Immature natural killer cell (primary cell): ENCODE results near the gene UBE2E2. TPM values are rescaled to one million over a fixed set of nuclear protein-coding genes. Genes with fewer than 3 reads are reported as not detected.

Experiments
- DNase-seq, 3 donors: peaks; one replicate each; pipeline ENCODE4 v3.0.0; 2022; ENCODE audit warnings: mixed read lengths in 1 of 3
- H3K27ac Mint-ChIP-seq, 6 donors: one replicate each; pipeline ENCODE4 v1.8.0; 2020; ENCODE audit warnings: mixed read lengths in 6 of 6, mild to moderate bottlenecking in 5 of 6, inconsistent platforms in 4 of 6, moderate library complexity in 3 of 6
- H3K27me3 Mint-ChIP-seq, 3 donors: one replicate each; pipeline ENCODE4 v1.8.0; 2020 to 2021; ENCODE audit warnings: low read depth in 3 of 3, mild to moderate bottlenecking in 3 of 3, mixed read lengths in 3 of 3, moderate library complexity in 3 of 3, inconsistent platforms in 1 of 3
- H3K36me3 Mint-ChIP-seq, 3 donors: one replicate each; pipeline ENCODE4 v1.8.0; 2020; ENCODE audit warnings: mixed read lengths in 3 of 3, inconsistent platforms in 2 of 3, mild to moderate bottlenecking in 2 of 3
- H3K4me1 Mint-ChIP-seq, 2 donors: one replicate each; pipeline ENCODE4 v1.8.0; 2020; ENCODE audit warnings: inconsistent platforms in 2 of 2, mild to moderate bottlenecking in 2 of 2, mixed read lengths in 2 of 2, moderate library complexity in 1 of 2
- H3K4me3 Mint-ChIP-seq, 5 donors: one replicate each; pipeline ENCODE4 v1.8.0; 2020; ENCODE audit warnings: mild to moderate bottlenecking in 5 of 5, mixed read lengths in 5 of 5, inconsistent platforms in 3 of 5, moderate library complexity in 3 of 5
- H3K9me3 Mint-ChIP-seq, 6 donors: one replicate each; pipeline ENCODE4 v1.8.0; 2020; ENCODE audit warnings: mild to moderate bottlenecking in 6 of 6, mixed read lengths in 6 of 6, inconsistent platforms in 4 of 6, moderate library complexity in 3 of 6
- polyA plus RNA-seq, 3 donors: library from polyadenylated mRNA; unstranded; fragments of 300-500 nt; fragmentation: Illumina TruSeq; gene quantifications; one replicate each; pipeline ENCODE4 v1.2.3, GENCODE V29; 2021

The UBE2E2 gene
- polyA plus RNA-seq, 3 donors from 2014 or later = 1.8 to 12.9 (median 5.0) TPM

DNA sequence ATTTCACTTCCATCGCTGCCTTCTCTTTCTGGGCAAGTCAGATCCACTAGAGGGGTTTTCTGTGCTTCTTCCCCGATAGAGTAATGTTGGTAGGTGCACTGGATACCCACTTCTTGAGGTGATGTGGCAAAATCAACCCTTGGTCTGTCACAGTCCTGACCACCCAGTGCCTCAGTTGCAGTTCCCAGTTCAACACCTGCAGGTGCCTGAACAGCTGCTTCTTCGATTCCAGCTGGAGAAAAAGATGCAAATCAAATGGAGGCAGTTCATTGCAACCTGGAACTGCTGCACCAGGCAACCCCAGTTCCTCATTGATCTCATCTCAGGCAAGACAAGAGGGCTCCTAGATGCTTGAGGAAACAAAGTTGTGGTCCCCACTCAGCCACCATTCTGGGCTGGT is 186.6 kb downstream of the UBE2E2 start:
- H3K4me1 Mint-ChIP-seq = no peaks in the 10 kb centered on the region
- H3K4me3 Mint-ChIP-seq = no peak overlapping the region
- H3K27ac Mint-ChIP-seq = no peak overlapping the region
- no peaks in the 10 kb centered on the region for H3K27me3 Mint-ChIP-seq
- DNase-seq = no peak
- peaks cover 0 to 1% (median 0%) of the 10 kb centered on the region in 6 donors for H3K9me3 Mint-ChIP-seq
- no peaks in the 10 kb centered on the region for H3K36me3 Mint-ChIP-seq

DNA sequence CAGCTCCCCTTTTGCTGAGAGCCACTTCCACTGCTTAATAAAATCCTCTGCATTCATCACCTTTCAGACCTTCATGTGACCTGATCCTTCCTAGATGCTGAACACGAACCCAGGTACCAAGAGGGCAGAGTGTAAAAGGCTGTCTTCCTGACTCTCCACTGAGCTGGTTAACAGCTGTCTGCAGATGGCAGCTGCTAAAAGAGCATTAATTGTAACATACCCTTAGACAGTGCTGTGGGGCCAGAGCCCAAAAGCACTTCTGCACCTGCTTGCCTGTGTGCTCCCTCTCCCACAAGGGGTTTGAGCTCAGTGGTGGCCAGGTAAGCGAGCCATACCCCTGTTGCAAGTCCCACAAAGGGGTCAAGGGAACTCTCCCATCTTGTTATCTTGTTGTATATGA is 187.3 kb downstream of the UBE2E2 start:
- Mint-ChIP-seq H3K36me3 (no peaks in the 10 kb centered on the region), H3K27me3 (no peaks in the 10 kb centered on the region), H3K27ac (no peak overlapping the region), H3K4me1 (no peaks in the 10 kb centered on the region), H3K4me3 (no peak overlapping the region), H3K9me3 (peaks cover 0 to 1% (median 0%) of the 10 kb centered on the region in 6 donors)
- no peak for DNase-seq

- no peak overlapping the region for H3K4me3 Mint-ChIP-seq
- no peaks in the 10 kb centered on the region for H3K36me3 Mint-ChIP-seq
- no peaks in the 10 kb centered on the region for H3K4me1 Mint-ChIP-seq
- H3K27me3 Mint-ChIP-seq = no peaks in the 10 kb centered on the region
- H3K9me3 Mint-ChIP-seq = peaks cover 0 to 1% (median 0%) of the 10 kb centered on the region in 6 donors
- H3K27ac Mint-ChIP-seq = no peak overlapping the region
- DNase-seq = no peak
These were observed 187.9 kb downstream of the UBE2E2 start for GRCh38 chr3:23390989-23391553.

GRCh38 chr3:23395115-23395514 is 192.0 kb downstream of the UBE2E2 start:
- Mint-ChIP-seq H3K4me3 (no peak overlapping the region), H3K9me3 (peaks cover 0 to 2% (median 0%) of the 10 kb centered on the region in 6 donors), H3K36me3 (no peaks in the 10 kb centered on the region), H3K4me1 (no peaks in the 10 kb centered on the region), H3K27me3 (peaks cover 0 to 4% (median 0%) of the 10 kb centered on the region in 3 donors), H3K27ac (no peak overlapping the region)
- DNase-seq = no peak

DNA sequence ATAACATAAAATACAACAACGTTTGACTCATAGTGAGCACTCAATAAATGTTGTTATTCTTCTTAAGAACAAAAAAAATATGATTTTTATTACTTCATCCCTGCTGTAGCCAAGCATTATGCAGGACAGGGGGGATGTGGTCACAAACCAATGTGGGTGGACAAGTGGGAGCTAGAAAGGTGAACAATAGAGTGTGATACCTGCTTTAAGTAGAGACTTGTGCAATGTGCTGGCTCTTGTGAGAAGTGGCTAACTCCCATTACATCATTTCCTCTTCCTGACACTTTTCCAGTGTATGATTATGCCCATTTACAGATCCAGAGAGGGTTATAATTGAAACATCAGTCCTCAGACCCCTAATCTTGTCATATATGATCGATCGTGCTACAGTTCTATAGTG is 193.6 kb downstream of the UBE2E2 start:
- H3K4me1 Mint-ChIP-seq = no peaks in the 10 kb centered on the region
- H3K9me3 Mint-ChIP-seq = peaks cover 0 to 1% (median 0%) of the 10 kb centered on the region in 6 donors
- H3K27ac Mint-ChIP-seq = no peak overlapping the region
- peaks cover 0 to 4% (median 2%) of the 10 kb centered on the region in 3 donors for H3K27me3 Mint-ChIP-seq
- DNase-seq = no peak
- H3K36me3 Mint-ChIP-seq = no peaks in the 10 kb centered on the region
- H3K4me3 Mint-ChIP-seq = no peak overlapping the region

DNA sequence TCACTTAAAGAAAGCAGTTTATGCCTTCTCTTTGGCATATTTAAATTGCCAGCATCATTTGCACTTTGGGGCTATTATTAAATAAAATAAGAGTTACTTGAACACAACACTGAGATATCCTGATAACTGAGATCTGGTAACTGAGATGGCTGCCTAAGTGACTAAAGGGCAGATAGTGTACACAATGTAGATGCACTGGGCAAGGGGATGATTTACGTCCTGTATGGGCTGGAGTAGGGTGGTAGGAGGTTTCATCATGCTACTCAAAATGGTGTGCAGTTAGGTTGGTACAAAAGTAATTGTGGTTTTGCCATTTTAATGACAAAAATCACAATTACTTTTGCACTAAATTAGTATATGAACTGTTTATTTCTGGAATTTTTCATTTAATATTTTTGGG is 196.1 kb downstream of the UBE2E2 start:
- no peaks in the 10 kb centered on the region for H3K36me3 Mint-ChIP-seq
- DNase-seq = no peak
- peaks cover 0 to 1% (median 0%) of the 10 kb centered on the region in 6 donors for H3K9me3 Mint-ChIP-seq
- H3K27me3 Mint-ChIP-seq = peaks cover 0 to 6% (median 2%) of the 10 kb centered on the region in 3 donors
- H3K4me3 Mint-ChIP-seq = no peak overlapping the region
- no peak overlapping the region for H3K27ac Mint-ChIP-seq
- peaks cover 5 to 10% of the 10 kb centered on the region in 2 donors for H3K4me1 Mint-ChIP-seq

DNA sequence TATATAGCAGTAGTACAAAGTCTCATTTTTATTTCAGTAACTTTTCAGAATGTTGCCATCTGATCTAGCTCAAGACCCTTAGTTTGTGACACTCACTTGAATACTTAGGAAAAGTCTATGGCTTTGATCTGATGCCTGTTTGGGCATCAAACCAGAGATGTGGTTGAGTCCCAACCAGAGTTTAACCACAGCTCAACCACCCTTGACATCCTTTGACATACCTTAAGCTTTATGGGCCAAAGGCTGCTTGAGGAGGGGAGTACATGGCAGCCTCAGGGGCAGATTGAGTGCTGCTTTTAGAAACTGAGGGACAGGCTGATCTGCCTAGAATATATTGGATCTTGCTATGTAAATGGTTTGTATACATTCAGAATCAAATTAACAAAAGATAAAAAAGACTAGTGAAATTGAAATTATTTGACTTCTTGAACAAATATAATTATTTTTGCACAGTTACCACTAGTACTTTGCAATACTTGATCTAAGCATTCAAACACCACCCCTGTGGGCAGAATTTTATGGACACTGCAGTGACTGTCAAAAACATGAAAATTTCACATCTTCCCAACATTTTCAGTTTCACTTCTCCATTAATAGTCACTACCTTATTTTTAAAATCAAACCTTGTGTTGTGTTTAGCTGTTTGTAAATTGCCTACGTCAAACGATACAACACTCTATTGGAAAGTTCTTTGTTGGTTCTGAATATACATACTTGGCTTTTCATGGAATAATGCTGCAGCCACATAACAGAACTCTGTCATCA is 199.8 kb downstream of the UBE2E2 start:
- Mint-ChIP-seq H3K27ac (no peak overlapping the region), H3K4me3 (no peak overlapping the region), H3K9me3 (no peaks in the 10 kb centered on the region), H3K4me1 (peaks cover 5 to 10% of the 10 kb centered on the region in 2 donors), H3K36me3 (no peaks in the 10 kb centered on the region), H3K27me3 (peaks cover 0 to 6% (median 2%) of the 10 kb centered on the region in 3 donors)
- DNase-seq = no peak

DNA sequence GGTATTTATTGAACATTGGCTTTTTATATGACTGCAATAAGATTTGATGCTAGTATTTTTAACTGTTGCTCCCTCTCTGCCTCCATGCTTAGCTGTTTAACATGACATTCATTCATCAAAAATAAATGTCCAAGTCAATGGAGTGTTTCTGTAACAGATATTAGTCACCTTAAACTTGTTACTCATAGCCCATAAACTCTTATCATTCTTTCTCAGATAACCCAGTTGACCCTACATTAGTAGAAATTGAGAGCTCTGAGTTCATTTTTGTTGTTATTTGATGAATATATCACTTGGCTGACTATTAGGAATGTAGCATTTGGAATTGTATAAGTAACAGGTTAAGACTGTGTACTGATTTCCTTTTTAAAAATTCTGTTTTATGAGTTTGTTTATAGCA is 201.1 kb downstream of the UBE2E2 start:
- Mint-ChIP-seq H3K27me3 (peaks cover 0 to 5% (median 2%) of the 10 kb centered on the region in 3 donors), H3K27ac (no peak overlapping the region), H3K4me3 (no peak overlapping the region), H3K4me1 (peaks cover 5 to 10% of the 10 kb centered on the region in 2 donors), H3K9me3 (no peaks in the 10 kb centered on the region), H3K36me3 (no peaks in the 10 kb centered on the region)
- DNase-seq = no peak

- no peak for DNase-seq
- H3K9me3 Mint-ChIP-seq = no peaks in the 10 kb centered on the region
- peaks cover 5 to 10% of the 10 kb centered on the region in 2 donors for H3K4me1 Mint-ChIP-seq
- H3K4me3 Mint-ChIP-seq = no peak overlapping the region
- H3K27ac Mint-ChIP-seq = no peak overlapping the region
- no peaks in the 10 kb centered on the region for H3K36me3 Mint-ChIP-seq
- peaks cover 0 to 2% (median 2%) of the 10 kb centered on the region in 3 donors for H3K27me3 Mint-ChIP-seq
These were observed 202.0 kb downstream of the UBE2E2 start for GRCh38 chr3:23405081-23405480.

DNA sequence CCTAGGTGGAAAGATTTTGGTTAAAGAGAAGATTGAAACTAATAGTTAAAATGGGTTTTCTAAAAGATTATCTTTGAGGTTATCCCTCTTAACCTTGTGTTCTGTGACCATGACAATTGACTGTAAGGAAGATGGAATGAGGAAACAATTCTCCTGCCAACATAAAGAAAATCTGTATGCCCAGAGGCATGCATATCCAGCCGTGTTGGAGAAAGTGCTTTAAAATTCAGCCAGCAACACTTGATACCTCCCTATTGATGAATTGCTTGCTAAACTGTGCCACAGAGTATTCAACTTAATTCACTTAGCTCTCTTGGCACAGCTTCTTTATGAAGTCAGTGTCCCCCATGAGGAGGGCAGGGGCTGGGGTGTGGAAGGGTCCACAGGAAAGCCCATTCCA is 203.5 kb downstream of the UBE2E2 start:
- Mint-ChIP-seq H3K27ac (no peak overlapping the region), H3K9me3 (peaks cover 0 to 2% (median 0%) of the 10 kb centered on the region in 6 donors), H3K36me3 (no peaks in the 10 kb centered on the region), H3K4me3 (no peak overlapping the region), H3K4me1 (peaks cover 5 to 10% of the 10 kb centered on the region in 2 donors), H3K27me3 (peaks cover 0 to 2% (median 0%) of the 10 kb centered on the region in 3 donors)
- no peak for DNase-seq

- peaks cover 0 to 8% (median 1%) of the 10 kb centered on the region in 3 donors for H3K27me3 Mint-ChIP-seq
- no peak for DNase-seq
- H3K4me3 Mint-ChIP-seq = no peak overlapping the region
- H3K9me3 Mint-ChIP-seq = peaks cover 0 to 2% (median under 1%) of the 10 kb centered on the region in 6 donors
- no peaks in the 10 kb centered on the region for H3K4me1 Mint-ChIP-seq
- no peak overlapping the region for H3K27ac Mint-ChIP-seq
- no peaks in the 10 kb centered on the region for H3K36me3 Mint-ChIP-seq
These were observed 214.9 kb downstream of the UBE2E2 start for GRCh38 chr3:23418026-23418425.

DNA sequence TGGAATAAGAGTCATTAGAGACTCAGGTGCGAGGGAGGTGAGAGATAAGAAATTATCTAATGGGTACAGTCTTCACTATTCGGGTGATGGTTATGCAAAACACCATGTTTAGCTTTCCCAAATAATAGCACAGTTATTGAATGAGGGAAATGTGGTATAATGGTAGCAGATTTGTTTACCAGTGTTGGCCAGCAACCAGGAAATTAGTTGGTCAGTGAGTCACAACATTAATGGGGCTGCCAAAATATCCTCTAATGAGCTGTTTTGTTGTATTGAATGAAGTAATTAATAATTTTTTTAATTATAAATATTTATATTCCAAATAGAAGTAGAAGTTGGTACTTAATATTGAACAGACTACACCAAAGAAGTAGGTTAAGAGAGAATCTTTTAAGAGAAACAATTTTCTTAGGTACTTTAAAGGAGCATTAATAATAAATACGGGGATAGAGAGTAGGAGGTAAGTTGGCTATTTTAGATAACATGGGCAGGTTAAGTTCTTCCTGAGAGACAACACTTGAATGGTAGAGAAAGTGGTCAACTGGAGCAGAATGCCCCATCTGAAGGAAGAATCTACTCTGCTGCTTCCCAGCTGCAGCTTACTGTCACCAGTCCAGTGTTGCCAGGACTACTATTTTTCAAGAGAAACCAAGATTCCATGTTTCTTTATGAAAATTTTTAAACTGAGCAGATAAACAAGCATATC is 218.8 kb downstream of the UBE2E2 start:
- H3K4me3 Mint-ChIP-seq = no peak overlapping the region
- H3K4me1 Mint-ChIP-seq = no peaks in the 10 kb centered on the region
- no peak overlapping the region for H3K27ac Mint-ChIP-seq

GRCh38 chr3:23422517-23422851 is 219.4 kb downstream of the UBE2E2 start:
- peaks cover 0 to 9% (median 5%) of the 10 kb centered on the region in 3 donors for H3K36me3 Mint-ChIP-seq
- peaks cover 0 to 9% (median 4%) of the 10 kb centered on the region in 6 donors for H3K9me3 Mint-ChIP-seq
- H3K4me1 Mint-ChIP-seq = no peaks in the 10 kb centered on the region
- H3K27ac Mint-ChIP-seq = no peak overlapping the region
- no peak for DNase-seq
- peaks cover 0 to 6% (median 2%) of the 10 kb centered on the region in 3 donors for H3K27me3 Mint-ChIP-seq
- no peak overlapping the region for H3K4me3 Mint-ChIP-seq

More for the DNA sequence above, 218.8 kb downstream of the UBE2E2 start:
- Mint-ChIP-seq H3K9me3 (peaks cover 0 to 9% (median 3%) of the 10 kb centered on the region in 6 donors), H3K36me3 (peaks cover 0 to 6% (median 5%) of the 10 kb centered on the region in 3 donors), H3K27me3 (peaks cover under 1 to 6% (median 2%) of the 10 kb centered on the region in 3 donors)
- no peak for DNase-seq

- H3K4me1 Mint-ChIP-seq = peaks cover 3% of the 10 kb centered on the region in 2 donors
- peaks cover 0 to 5% (median 2%) of the 10 kb centered on the region in 3 donors for H3K27me3 Mint-ChIP-seq
- peaks cover 0 to 9% (median 4%) of the 10 kb centered on the region in 6 donors for H3K9me3 Mint-ChIP-seq
- no peak overlapping the region for H3K27ac Mint-ChIP-seq
- H3K4me3 Mint-ChIP-seq = no peak overlapping the region
- no peak for DNase-seq
- peaks cover 0 to 12% (median 5%) of the 10 kb centered on the region in 3 donors for H3K36me3 Mint-ChIP-seq
These were observed 222.3 kb downstream of the UBE2E2 start for GRCh38 chr3:23425410-23425809.
